Germinal center (tissue), 1 donor: ENCODE measurements around the gene CRLF3.

ENCODE experiments used
- DNase-seq: peaks from one replicate; pipeline ENCODE4 v3.0.0; 2012; ENCODE audit warnings: mixed read lengths, low spot score

The CRLF3 gene, protein sequence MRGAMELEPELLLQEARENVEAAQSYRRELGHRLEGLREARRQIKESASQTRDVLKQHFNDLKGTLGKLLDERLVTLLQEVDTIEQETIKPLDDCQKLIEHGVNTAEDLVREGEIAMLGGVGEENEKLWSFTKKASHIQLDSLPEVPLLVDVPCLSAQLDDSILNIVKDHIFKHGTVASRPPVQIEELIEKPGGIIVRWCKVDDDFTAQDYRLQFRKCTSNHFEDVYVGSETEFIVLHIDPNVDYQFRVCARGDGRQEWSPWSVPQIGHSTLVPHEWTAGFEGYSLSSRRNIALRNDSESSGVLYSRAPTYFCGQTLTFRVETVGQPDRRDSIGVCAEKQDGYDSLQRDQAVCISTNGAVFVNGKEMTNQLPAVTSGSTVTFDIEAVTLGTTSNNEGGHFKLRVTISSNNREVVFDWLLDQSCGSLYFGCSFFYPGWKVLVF

DNA sequence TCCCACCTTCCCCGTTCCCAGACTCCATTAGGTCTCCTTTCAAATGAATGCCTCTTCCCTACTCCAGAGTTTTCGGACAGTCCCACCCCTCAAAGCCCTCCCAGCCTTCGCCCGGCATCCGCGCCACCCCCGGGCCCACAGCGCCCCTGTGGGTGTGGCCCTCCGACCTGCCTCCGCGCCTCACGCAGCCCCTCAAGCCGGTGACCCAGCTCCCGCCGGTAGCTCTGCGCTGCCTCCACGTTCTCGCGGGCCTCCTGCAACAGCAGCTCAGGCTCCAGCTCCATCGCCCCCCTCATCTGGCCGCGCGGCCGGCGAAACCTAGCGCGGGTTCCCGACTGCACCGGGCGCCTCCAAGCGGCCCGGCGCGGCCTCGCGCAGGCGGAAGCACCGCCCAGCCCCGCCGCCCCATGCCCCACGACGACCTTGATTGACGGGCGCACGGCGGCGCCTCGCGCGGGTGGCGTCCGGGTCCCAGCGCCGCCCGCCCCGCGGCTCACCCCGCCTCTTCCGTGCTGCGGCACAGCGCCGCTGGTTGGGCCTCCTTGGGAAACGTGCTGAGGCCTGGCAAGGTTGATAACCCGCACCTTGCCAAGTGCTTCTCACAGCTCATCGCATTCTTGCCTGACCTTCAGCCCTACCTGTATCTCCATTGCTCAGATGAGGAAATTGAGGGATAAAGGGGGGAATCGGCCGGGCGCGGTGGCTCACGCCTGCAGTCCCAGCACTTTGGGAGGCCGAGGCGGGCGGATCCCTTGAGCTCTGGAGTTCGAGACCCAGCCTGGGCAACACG, at the start of gene CRLF3:
TSS of gene CRLF3 (minus strand) at position 337 of the 790 bp plus-strand sequence. CDS start at position 296, 41 bp downstream.
- peak; percentile 97 for DNase-seq

DNA sequence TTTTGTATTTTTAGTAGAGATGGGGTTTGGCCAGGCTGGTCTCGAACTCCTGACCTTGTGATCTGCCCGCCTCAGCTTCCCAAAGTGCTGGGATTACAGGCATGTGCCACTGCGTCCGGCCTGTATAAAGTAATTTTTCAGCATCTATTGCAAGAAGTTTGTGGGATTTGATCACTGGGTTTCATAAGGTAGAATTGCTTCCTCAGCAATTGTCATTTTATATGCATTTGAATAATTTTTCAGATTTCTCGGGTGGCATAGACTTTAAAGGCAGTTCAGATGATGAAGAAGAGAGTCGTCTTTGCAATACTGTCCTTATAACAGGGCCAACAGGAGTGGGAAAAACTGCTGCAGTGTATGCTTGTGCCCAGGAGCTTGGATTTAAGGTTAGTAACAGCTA, 44.5 kb upstream of the CRLF3 start:
- DNase-seq = no peak

DNA sequence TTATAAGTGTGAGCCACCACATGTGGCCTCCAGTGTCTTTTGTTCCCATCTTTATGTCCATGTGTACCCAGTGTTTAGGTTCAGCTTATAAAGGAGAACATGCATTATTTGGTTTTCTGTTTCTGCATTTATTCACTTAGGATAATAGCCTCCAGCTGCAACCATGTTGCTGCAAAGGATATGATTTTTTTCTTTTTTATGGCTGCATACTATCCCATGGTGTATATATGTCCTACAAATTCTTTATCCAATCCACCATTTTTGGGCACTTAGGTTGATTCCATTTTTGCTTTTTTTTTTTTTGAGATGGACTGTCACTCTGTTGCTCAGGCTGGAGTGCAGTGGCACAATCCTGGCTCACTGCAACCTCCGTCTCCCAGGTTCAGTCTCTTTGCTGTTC, 40.1 kb upstream of the CRLF3 start:
- DNase-seq = no peak

DNA sequence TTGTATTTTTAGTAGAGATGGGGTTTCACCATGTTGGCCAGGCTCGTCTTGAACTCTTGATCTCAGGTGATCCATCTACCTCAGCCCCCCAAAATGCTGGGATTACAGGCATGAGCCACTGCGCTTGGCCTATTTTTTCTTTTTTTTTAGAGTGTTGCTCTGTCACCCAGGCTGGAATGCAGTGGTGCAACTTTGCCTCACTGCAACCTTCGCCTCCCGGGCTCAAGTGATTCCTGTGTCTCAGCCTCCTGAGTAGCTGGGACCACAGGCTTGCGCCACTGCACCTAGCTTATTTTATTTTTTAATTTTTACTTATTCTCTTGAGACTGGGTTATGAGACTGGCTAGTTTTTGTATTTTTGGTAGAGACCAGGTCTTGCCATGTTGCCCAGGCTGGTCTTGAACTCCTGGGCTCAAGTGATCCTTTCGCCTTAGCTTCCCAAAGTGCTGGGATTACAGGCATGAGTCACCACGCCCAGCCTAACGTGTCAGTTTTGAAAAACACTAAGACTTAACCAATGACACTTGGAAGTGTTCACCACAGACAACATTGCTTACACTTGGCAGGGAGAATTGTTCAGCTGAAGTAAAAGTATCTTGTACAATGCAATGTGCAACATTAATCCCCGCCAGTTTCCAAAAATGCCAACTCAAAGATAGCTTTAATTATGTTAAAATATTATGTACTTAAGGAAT, 34.2 kb upstream of the CRLF3 start:
- DNase-seq = no peak

DNA sequence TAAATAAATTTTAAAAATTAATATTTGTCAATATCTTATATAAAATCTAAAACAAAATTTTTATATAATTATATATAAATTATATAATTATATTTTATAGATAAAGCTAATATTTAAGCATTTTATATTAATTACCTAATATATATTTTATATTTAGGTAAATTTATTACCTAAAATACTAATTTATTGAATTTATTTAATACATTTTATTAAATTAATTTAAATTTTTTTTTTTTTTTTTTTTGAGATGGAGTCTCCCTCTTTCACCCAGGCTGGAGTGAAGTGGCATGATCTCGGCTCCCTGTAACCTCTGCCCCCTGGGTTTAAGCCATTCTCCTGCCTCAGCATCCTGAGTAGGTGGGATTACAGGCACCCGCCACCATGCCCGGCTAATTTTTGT, 29.7 kb upstream of the CRLF3 start:
- DNase-seq = no peak

DNA sequence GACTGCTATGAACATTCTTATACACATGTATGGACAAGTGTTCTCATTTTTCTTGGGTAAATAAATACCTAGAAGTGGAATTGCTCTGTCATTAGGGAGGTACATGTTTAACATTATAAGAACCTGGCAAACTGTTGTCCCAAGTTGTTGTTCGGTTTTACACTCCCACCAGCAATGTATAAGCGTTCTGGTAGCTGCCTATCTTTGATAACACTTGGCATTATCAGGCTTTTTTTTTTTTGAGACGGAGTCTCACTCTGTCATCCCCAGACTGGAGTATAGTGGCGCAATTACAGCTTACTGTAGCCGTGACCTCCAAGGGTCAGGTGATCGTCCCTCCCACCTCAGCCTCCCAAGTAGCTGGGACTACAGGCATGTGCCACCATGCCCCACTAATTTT, 23.5 kb upstream of the CRLF3 start:
- DNase-seq = no peak

DNA sequence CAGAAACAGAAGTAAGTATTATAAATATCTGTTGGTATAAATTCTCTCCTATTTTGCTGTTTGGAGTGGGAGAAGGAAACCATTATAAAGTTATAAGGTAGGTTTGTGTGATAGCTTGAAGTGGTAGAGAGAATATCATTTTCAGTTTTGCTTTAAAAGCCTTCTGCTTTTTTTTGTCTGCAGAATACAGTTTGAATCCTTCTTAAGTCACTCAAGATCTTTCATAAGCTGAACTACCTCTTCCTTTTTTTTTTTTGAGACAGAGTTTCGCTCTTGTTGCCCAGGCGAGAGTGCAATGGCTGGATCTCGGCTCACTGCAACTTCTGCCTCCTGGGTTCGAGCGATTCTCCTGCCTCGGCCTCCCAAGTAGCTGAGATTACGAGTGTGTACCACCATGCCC, 16.3 kb upstream of the CRLF3 start:
- DNase-seq = no peak

DNA sequence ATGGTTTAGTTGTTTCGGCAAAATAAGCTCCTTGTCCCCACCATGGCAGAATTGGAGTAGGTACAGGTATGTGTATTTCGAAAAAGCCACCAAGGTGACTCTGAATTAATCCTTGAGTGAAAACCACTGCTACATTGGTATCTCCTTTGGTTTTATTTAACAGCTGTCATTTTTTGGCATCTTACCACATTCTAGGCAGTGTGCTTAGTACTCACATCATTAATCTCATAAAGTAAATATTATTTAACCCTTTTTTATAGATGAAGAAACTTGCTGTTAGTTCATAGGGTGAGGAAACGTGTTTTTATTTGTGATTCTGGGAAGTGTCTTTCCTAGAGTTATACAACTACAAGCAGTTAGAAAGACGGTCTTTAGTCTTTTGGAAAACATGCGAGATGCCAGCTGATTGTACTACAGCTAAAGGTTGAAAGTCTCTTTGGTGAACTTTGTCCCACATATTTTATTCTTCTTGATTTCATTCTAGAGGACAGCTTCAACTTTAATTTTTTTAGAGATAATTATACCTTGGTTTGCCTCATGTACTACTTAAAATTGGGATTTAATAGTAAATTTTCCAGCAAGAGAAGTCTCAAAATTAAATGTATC, 13.8 kb upstream of the CRLF3 start:
- DNase-seq = no peak

DNA sequence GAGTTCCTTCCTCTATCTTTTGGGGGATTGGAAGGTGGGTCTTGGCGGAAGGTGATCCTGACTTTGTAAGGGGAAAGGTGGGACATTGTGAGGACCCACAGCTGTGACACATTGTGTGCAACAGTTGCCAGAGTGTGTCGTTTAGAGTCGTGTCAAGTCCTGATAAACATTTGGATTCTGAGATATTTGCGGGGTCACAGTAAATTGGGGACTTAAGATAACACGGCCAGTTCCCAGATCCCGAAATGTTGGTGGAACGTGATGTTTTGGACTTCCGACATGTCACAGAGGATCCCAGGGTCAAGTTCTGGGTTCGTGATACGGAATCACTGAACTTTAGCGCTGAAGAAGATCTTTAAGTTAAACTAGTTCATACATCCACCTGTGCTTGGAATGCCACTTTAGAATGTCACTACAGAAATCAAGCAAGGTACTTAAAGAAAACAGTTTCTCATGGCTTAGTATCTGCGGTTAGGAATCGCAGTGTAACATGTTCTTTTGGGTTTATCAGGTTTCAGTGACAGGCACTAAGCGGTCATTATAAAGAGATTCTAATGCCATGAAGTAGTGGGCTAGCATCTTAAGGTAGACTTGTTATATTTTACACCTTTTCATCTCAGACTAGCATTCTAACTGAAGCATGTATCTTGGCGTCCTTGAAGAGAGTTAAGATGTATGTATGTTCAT, 8.1 kb upstream of the CRLF3 start:
- DNase-seq = no peak

DNA sequence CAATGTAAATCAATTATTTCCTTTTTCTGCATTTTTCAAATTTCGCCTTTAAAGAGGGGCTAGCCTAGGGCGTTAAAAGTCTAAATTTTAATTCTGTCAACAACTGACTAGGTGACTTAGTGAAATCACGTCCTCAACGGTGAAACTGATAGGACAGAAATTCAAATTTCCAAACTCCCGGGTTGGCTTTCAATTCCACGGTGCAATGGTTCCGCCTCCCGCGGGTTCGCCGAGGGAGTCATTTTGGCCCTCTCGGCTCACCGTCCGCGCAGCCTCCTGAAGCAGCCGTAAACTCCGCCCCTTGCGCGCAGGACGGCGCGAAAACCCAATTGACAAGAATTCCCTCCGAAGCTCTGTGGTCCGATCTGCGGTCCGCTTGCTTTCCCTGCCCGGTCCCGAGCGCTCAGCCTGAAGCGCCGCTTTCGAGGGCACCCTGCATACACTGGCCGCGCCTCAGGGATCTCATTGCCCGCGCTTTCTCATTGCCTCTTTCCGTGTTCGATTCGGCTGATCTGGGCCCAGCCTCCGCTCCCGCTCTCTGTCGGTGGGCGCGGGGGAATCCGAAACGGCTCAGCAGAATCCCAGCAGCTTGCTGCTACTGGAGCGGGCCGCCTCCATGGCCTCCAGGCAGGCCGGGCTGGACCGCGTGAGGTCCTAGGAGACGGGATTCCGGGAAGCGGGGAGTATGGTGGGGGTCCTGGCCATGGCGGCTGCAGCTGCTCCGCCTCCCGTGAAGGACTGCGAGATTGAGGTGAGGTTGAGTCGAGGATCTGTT, 7.4 kb upstream of the CRLF3 start, which contains the start of gene ATAD5:
TSS of gene ATAD5 (plus strand) at position 304 of the 775 bp plus-strand sequence. CDS start at position 686, 382 bp downstream.
- DNase-seq = peak; percentile 90

DNA sequence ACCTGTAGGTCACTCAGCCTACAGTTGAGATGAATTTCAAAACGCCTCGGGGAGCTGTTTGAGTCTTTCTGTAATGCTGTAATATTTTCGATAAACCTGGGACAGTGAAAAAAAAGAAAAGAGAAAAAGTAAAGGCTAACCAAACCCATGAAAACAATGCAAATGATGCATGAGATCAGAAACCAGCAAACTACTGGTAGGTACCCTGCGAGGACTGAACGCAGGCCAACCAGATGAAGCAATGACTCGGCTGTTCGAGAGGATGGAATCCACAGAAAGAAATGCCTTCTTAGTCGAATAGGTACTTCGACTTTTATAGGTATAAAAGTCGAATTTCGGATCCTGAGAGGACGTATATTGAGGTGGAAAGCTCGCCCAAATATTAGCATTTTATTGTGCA, 6.8 kb upstream of the CRLF3 start:
- peak; percentile 38 for DNase-seq

DNA sequence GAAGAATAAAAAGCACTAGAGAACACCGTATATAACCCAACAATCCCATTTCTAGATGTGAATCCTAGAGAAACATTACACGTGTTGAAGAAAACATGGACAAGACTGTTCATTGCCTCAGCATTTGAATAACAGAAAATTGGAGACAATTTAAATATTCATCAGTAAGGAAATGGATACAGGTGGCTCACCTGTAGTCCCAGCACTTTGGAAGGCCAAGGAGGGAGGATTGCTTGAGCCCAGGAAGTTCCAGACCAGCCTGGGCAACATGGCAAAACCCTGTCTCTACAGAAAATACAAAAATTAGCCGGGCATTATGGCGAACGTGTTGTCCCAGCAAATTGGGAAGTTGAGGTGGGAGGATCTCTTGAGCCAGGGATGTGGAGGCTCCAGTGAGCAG, 4.5 kb upstream of the CRLF3 start:
- no peak for DNase-seq

DNA sequence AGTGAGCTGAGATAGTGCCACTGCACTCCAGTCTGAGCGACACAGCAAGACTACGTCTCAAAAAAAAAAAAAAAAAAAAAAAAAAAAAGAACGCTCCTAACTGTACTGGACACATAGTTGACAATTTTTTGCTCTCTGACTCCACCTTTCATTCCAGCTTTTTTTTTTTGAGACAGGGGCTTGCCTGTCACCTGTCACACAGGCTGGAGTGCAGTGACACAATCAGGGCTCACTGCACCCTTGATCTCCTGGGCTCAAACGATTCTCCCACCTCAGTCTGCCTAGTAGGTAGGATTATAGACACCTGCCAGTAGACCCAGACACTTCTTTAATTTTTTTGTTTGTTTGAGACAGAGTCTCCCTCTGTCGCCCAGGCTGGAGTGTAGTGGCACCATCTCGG, 2.6 kb upstream of the CRLF3 start:
- no peak for DNase-seq

DNA sequence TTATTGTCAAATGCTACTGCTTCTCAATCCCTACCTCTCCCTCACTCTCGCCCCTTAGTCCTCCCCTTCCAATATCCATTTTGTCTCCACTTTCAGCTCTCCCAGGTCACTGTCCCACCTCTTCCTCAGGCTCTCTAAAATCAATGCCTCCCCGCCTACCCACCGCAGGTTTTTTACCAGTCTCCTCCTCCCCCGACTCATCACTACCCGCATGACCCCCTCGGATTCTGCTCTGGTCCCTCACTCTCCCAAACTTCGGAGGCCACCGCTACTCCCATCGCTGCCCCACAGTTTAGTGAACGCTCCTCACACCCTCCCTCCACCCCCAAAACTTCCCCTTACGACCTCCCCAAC, 513 bp downstream of the CRLF3 start:
- peak; percentile 49 for DNase-seq

DNA sequence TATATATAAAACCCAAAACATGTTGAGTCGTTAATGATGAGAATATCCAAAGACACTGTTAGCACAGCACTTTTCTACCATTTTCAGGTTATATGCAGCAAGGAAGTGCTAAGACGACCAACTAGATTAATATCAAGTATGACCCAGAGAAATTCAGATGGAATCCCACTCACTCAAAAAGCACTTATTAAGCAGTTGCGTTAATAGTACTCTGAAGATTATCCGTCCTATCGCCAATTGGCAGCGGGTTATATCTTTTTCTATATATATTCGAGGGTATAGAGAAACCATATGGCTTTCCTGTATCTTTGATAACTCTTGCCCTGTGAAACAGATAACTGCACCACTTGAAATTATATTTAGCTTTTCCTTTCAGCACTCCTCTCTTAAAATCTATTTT, 1.1 kb downstream of the CRLF3 start:
- DNase-seq = no peak

DNA sequence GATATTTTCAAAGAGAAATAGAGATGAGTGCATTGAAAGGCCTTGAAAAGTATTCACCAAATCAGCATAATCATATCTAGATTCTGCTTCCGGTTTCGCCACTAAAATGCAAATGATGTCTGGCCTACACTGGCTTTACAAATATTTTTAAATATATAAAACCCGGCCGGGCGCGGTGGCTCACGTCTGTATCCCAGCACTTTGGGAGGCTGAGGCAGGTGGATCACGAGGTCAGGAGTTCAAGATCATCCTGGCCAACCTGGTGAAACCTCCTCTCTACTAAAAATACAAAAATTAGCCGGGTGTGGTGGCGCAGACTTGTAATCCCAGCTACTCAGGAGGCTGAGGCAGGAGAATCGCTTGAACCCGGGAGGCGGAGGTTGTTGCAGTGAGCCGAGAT, 1.6 kb downstream of the CRLF3 start:
- DNase-seq = peak; percentile 59

DNA sequence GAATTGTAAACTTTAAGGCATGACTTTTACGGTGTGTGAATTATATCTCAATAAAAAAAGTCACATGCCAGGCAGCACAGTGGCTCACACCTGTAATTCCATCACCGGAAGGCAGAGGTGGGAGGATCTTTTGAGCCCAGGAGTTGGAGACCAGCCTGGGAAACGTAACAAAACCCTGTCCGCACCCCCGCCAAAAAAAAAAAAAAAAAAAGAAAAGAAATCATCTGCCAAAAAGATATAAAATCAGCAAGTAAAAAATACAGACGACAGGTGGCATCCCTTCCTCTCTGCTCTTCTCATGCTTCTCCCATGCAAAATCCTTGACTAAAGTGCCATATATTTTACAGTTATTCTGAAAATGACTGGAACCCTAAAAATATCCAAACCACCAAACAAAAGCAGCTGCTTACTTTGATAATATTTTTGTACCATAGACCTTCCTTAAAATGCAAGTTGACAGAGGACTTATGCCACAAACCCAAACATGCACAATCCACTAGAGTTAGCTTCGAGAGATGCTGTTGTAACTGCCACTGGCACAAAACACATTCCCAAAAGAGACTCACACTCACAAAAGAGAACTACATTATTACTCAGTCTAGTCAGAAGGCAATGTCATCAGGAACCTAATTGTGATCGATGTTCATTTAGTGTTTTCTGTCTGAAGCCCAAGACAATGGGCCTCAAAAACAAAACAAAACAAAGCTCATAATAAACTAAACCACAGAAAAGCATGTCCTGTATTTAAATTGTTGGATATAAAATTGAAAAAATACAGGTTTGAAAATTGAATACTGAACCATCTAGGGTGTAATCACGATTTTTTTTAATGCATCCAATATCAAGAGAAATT, 2.4 kb downstream of the CRLF3 start:
- no peak for DNase-seq

DNA sequence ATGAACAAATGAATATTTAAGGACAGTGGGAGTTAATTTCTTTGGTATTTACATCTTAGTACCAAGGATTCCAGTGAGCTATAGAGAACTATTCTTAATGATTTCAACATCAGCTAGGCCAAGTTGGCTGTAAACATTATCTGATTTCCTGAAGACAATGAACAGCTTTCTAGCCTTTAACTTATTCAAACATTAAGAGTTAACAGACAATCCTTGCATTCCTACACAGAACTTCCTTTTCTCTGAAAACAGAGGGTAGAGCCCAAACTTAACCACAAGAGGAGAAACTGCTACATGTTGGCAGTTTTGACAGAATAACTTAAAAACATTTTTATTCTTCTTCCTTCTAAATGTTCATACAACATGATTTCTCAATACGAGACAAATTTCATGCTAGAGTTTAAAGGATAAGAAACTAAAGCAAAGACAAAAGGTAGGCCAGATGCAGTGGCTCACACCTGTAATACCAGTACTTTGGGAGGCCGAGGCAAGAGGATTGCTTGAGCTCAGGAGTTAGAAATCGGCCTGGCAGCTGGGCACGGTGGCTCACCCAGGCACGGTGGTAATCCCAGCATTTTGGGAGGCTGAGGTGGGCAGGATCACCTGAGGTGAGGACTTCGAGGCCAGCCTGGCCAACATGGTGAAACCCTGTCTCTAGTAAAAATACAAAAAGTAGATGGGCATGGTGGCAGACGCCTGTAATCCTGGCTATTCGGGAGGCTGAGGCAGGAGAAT, 4.4 kb downstream of the CRLF3 start:
- no peak for DNase-seq

DNA sequence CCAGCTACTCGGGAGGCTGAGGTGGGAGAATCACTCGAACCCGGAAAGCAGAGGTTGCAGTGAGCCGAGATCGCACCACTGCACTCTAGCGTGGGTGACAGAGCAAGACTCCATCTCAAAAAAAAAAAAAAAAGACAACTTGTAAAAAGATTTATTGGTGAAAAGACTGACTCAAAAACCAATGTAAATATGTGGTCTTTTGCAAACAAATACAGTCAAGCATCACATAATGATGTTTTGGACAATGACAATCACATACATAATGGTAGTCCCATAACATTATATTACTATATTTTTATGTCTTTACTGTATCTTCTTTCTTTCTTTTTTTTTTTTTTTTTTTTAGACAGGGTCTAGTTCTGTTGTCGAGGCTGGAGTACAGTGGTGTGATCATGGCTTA, 8.3 kb downstream of the CRLF3 start:
- DNase-seq = no peak
